HepG2 (cell line): Measurements from ENCODE around the gene METTL23. TPM values are rescaled to one million over a fixed set of nuclear protein-coding genes. Genes with fewer than 3 reads are reported as not detected.

ENCODE experiments used
- GPN1 ChIP-seq: sonication (generic); formaldehyde crosslinking; IDR thresholded peaks from 2 replicates; pipeline ENCODE4 v1.5.1; 2020; ENCODE audit warnings: missing genetic modification reagents, borderline replicate concordance
- HNRNPK ChIP-seq: fragments of 200-400 bp; formaldehyde crosslinking; IDR thresholded peaks from 2 replicates; pipeline ENCODE4 v1.6.1; 2018; ENCODE audit warnings: low read length, low read depth, moderate library complexity, mild to moderate bottlenecking; ENCODE audit not compliant: poor library complexity, severe bottlenecking
- HNRNPLL ChIP-seq: fragments of 200-400 bp; formaldehyde crosslinking; IDR thresholded peaks from 2 replicates; pipeline ENCODE4 v1.6.1; 2017; ENCODE audit warnings: mild to moderate bottlenecking, low read depth, low read length; ENCODE audit not compliant: poor library complexity, severe bottlenecking
- IRX3 ChIP-seq: sonication (generic); formaldehyde crosslinking; IDR thresholded peaks from 2 replicates; pipeline ENCODE4 v1.8.1; 2023; ENCODE audit warnings: mild to moderate bottlenecking, low read depth, missing genetic modification reagents, borderline replicate concordance
- KLF11 ChIP-seq: IDR thresholded peaks from 2 replicates; pipeline ENCODE4 v1.6.1; 2016; ENCODE audit warnings: missing compliant biosample characterization
- MBNL3 ChIP-seq: fragments of 250-450 bp; sonication (Bioruptor Pico); conservative IDR thresholded peaks from 2 replicates; pipeline ENCODE4 v1.8.0; 2022; ENCODE audit warnings: mild to moderate bottlenecking, inconsistent platforms
- MEIS1 ChIP-seq: sonication (generic); formaldehyde crosslinking; IDR thresholded peaks from 2 replicates; pipeline ENCODE4 v1.9.0; 2021; ENCODE audit warnings: mild to moderate bottlenecking, missing genetic modification reagents, moderate library complexity, borderline replicate concordance
- NRL ChIP-seq: sonication (generic); formaldehyde crosslinking; IDR thresholded peaks from 2 replicates; pipeline ENCODE4 v1.5.0; 2020; ENCODE audit warnings: missing genetic modification reagents, mild to moderate bottlenecking, moderate library complexity, borderline replicate concordance
- RAD51 ChIP-seq: fragments of 450-650 bp; IDR thresholded peaks from 2 replicates; pipeline ENCODE4 v1.6.1; 2016; ENCODE audit warnings: borderline replicate concordance
- SP1 ChIP-seq, 2 experiments: fragments of 450-650 bp in 1 of 2; sonication (generic) in 1 of 2; formaldehyde crosslinking in 1 of 2; IDR thresholded peaks; 2 replicates each; pipeline versions ENCODE4 v1.4.0 to v1.6.1; 2016 to 2020; ENCODE audit warnings: missing genetic modification reagents in 1 of 2
- STAG1 ChIP-seq: sonication (generic); formaldehyde crosslinking; IDR thresholded peaks from 2 replicates; pipeline ENCODE4 v1.4.0; 2020; ENCODE audit warnings: missing genetic modification reagents
- XBP1 ChIP-seq: sonication (generic); formaldehyde crosslinking; IDR thresholded peaks from 2 replicates; pipeline ENCODE4 v1.5.0; 2020; ENCODE audit warnings: missing genetic modification reagents
- ZFP36L1 ChIP-seq: sonication (generic); formaldehyde crosslinking; IDR thresholded peaks from 2 replicates; pipeline ENCODE4 v1.8.0; 2022; ENCODE audit warnings: mild to moderate bottlenecking, missing genetic modification reagents, moderate library complexity
- ZNF562 ChIP-seq: sonication (generic); formaldehyde crosslinking; IDR thresholded peaks from 2 replicates; pipeline ENCODE4 v1.8.0; 2022; ENCODE audit warnings: missing genetic modification reagents, borderline replicate concordance
- ZNF572 ChIP-seq: sonication (generic); formaldehyde crosslinking; IDR thresholded peaks from 2 replicates; pipeline ENCODE4 v1.5.1; 2020; ENCODE audit warnings: mild to moderate bottlenecking, missing genetic modification reagents
- ZNF672 ChIP-seq: sonication (generic); formaldehyde crosslinking; IDR thresholded peaks from 2 replicates; pipeline ENCODE4 v1.8.1; 2022; ENCODE audit warnings: missing genetic modification reagents
- ZNF678 ChIP-seq: sonication (generic); formaldehyde crosslinking; IDR thresholded peaks from 2 replicates; pipeline ENCODE4 v1.4.0; 2020; ENCODE audit warnings: mild to moderate bottlenecking, missing genetic modification reagents
- polyA plus RNA-seq, 8 experiments: library from polyadenylated mRNA; depleted of rRNA in 3 of 8; stranded (reverse) in 7 of 8; unstranded in 1 of 8; fragments of >200 nt; fragmentation: Illumina TruSeq in 4 of 8; extraction: Trizol in 4 of 8; gene quantifications; 2 replicates each; pipeline versions ENCODE4 v1.2.1 to v1.2.3, GENCODE V29; 2011 to 2016; ENCODE audit warnings: low read depth in 4 of 8, missing spikeins in 1 of 8, mixed read lengths in 1 of 8; ENCODE audit not compliant: insufficient read depth in 1 of 8
- total RNA-seq, 5 experiments: library from RNA; depleted of rRNA; stranded (reverse); fragments of >200 nt; fragmentation: Illumina TruSeq; extraction: Trizol; gene quantifications; 2 replicates each; pipeline ENCODE4 v1.2.3, GENCODE V29; 2016; ENCODE audit warnings: low read depth in 1 of 5
- TF ChIP-seq, protein P1 (sequence below): sonication (generic); formaldehyde crosslinking; conservative IDR thresholded peaks from 2 replicates; pipeline ENCODE4 v1.8.0; 2022; ENCODE audit warnings: missing genetic modification reagents
- TF ChIP-seq, protein P2 (sequence below): sonication (generic); formaldehyde crosslinking; IDR thresholded peaks from 2 replicates; pipeline ENCODE4 v1.4.0; 2020; ENCODE audit warnings: missing genetic modification reagents
- TF ChIP-seq, protein P3 (sequence below): fragments of 450-650 bp; IDR thresholded peaks from 2 replicates; pipeline ENCODE4 v1.6.1; 2017
- TF ChIP-seq, protein P4 (sequence below): sonication (generic); formaldehyde crosslinking; IDR thresholded peaks from 2 replicates; pipeline ENCODE4 v1.5.0; 2020; ENCODE audit warnings: mild to moderate bottlenecking, missing genetic modification reagents
- TF ChIP-seq, protein P5 (sequence below): sonication (generic); formaldehyde crosslinking; IDR thresholded peaks from 2 replicates; pipeline ENCODE4 v1.8.0; 2023; ENCODE audit warnings: mild to moderate bottlenecking, missing genetic modification reagents

The METTL23 gene
- total and polyA plus RNA-seq, 2 of the 13 experiments (the other 11 are each of a cell fraction or from before 2014, with no cell fraction given), result 39.9 to 104 TPM

DNA sequence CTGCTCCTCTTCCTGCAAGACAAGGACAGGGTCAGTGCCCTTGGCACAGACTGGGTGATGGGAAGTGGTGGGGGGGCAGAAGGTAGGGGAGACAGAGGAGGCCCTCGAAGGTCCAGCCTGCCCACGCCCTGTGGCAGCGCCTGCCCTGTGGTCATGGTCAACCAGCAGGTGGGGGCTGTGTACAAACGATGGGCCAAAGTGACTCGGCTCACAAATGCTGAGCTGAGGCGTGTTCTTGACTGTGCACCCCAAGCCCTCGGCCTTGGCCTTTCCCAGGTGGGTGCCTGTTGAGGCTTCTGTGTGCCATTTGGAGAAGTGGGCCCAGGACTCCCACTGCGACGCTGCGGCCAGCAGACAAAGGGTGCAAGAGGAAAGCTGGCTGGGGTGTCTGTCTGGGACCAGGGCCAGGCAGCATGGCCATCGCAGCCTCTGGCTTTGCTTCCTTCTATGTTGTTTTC, 38.4 kb upstream of the METTL23 start (continued):
- TF ChIP-seq, protein P1, sequence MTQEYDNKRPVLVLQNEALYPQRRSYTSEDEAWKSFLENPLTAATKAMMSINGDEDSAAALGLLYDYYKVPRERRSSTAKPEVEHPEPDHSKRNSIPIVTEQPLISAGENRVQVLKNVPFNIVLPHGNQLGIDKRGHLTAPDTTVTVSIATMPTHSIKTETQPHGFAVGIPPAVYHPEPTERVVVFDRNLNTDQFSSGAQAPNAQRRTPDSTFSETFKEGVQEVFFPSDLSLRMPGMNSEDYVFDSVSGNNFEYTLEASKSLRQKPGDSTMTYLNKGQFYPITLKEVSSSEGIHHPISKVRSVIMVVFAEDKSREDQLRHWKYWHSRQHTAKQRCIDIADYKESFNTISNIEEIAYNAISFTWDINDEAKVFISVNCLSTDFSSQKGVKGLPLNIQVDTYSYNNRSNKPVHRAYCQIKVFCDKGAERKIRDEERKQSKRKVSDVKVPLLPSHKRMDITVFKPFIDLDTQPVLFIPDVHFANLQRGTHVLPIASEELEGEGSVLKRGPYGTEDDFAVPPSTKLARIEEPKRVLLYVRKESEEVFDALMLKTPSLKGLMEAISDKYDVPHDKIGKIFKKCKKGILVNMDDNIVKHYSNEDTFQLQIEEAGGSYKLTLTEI, result no peak
- TF ChIP-seq, protein P2, sequence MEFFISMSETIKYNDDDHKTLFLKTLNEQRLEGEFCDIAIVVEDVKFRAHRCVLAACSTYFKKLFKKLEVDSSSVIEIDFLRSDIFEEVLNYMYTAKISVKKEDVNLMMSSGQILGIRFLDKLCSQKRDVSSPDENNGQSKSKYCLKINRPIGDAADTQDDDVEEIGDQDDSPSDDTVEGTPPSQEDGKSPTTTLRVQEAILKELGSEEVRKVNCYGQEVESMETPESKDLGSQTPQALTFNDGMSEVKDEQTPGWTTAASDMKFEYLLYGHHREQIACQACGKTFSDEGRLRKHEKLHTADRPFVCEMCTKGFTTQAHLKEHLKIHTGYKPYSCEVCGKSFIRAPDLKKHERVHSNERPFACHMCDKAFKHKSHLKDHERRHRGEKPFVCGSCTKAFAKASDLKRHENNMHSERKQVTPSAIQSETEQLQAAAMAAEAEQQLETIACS (CRISPR knock-in tag), result no peak
- no peak for TF ChIP-seq ZNF678 (CRISPR knock-in tag)
- peak; percentile 90 for TF ChIP-seq ZNF572 (CRISPR knock-in tag)
- TF ChIP-seq XBP1 (CRISPR knock-in tag), result no peak
- TF ChIP-seq, protein P3, sequence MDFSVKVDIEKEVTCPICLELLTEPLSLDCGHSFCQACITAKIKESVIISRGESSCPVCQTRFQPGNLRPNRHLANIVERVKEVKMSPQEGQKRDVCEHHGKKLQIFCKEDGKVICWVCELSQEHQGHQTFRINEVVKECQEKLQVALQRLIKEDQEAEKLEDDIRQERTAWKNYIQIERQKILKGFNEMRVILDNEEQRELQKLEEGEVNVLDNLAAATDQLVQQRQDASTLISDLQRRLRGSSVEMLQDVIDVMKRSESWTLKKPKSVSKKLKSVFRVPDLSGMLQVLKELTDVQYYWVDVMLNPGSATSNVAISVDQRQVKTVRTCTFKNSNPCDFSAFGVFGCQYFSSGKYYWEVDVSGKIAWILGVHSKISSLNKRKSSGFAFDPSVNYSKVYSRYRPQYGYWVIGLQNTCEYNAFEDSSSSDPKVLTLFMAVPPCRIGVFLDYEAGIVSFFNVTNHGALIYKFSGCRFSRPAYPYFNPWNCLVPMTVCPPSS, result no peak
- TF ChIP-seq ZNF672 (CRISPR knock-in tag), result peak; percentile 73; the same call in 1 of the 2 replicates
- no peak for TF ChIP-seq HNRNPK
- no peak for TF ChIP-seq NRL (CRISPR knock-in tag)
- TF ChIP-seq GPN1, result no peak
- TF ChIP-seq, protein P4, sequence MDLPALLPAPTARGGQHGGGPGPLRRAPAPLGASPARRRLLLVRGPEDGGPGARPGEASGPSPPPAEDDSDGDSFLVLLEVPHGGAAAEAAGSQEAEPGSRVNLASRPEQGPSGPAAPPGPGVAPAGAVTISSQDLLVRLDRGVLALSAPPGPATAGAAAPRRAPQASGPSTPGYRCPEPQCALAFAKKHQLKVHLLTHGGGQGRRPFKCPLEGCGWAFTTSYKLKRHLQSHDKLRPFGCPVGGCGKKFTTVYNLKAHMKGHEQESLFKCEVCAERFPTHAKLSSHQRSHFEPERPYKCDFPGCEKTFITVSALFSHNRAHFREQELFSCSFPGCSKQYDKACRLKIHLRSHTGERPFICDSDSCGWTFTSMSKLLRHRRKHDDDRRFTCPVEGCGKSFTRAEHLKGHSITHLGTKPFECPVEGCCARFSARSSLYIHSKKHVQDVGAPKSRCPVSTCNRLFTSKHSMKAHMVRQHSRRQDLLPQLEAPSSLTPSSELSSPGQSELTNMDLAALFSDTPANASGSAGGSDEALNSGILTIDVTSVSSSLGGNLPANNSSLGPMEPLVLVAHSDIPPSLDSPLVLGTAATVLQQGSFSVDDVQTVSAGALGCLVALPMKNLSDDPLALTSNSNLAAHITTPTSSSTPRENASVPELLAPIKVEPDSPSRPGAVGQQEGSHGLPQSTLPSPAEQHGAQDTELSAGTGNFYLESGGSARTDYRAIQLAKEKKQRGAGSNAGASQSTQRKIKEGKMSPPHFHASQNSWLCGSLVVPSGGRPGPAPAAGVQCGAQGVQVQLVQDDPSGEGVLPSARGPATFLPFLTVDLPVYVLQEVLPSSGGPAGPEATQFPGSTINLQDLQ (CRISPR knock-in tag), result no peak
- no peak for TF ChIP-seq SP1 (IDR thresholded peaks at IDR 0.05)
- no peak for TF ChIP-seq SP1 (CRISPR knock-in tag; IDR thresholded peaks at IDR 0.05)
- peak; percentile 40; the same call in 1 of the 2 replicates for TF ChIP-seq STAG1 (CRISPR knock-in tag)
- no peak for TF ChIP-seq ZFP36L1
- TF ChIP-seq MEIS1 (CRISPR knock-in tag), result peak; percentile 13; the same call in 1 of the 2 replicates
- TF ChIP-seq IRX3 (CRISPR knock-in tag), result no peak
- TF ChIP-seq MBNL3, result no peak
- TF ChIP-seq, protein P5, sequence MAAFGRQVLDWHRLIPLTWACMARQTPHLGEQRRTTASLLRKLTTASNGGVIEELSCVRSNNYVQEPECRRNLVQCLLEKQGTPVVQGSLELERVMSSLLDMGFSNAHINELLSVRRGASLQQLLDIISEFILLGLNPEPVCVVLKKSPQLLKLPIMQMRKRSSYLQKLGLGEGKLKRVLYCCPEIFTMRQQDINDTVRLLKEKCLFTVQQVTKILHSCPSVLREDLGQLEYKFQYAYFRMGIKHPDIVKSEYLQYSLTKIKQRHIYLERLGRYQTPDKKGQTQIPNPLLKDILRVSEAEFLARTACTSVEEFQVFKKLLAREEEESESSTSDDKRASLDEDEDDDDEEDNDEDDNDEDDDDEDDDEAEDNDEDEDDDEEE, result 0 out of 2 replicates have a peak, but pooled peaks have one; percentile 39
- no peak for TF ChIP-seq KLF11
- no peak for TF ChIP-seq ZNF562 (CRISPR knock-in tag)
- TF ChIP-seq HNRNPLL, result peak; percentile 19
- TF ChIP-seq RAD51, result no peak
